Stimulated activated CD4-positive, alpha-beta T cell treated with anti-CD3 and anti-CD28 coated beads, Interleukin-1b, Interleukin-23, amount 100 ng/mL, for 48 hours (primary cell): ENCODE results near the gene EFS.

Experiments used
- DNase-seq: peaks from one replicate; pipeline ENCODE4 v3.0.0-alpha.2; 2020

The EFS gene

DNA sequence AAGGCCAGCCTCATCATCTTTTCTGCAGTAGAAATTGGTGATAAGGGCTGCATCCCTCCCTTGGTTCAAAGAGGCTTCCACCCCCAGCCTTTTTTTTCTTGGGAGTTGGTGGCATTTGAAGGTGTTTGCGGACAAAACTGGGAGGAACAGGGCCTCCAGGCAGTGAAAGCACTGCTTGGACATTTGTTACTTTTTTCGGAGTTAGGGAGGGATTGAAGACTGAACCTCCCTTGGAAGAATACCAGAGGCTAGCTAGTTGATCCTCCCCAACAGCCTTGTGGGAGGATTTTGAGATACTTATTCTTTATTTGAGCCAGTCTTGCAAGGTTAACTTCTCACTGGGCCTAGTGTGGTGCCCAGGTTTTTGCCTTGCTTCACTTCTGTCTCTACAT, 40.5 kb downstream of the EFS start:
- no peak for DNase-seq

DNA sequence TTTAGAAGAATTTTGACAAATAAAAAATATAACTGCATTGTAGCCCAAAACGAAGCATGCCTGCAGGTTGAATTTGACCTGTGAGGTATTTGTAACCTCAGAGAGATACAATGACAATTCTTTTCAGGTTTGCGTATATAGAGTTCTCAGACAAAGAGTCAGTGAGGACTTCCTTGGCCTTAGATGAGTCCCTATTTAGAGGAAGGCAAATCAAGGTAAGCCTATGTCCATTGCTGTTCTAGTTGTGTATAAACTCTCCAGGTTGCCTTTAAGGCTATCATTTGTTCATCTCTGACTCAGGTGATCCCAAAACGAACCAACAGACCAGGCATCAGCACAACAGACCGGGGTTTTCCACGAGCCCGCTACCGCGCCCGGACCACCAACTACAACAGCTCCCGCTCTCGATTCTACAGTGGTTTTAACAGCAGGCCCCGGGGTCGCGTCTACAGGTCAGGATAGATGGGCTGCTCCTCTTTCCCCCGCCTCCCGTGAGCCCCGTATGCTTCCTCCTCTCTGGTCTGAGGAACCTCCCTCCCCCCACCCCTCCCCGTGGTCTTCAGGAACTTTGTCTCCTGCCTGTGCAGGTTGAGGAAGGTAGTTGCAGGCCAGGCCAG, 41.0 kb downstream of the EFS start:
- no peak for DNase-seq

DNA sequence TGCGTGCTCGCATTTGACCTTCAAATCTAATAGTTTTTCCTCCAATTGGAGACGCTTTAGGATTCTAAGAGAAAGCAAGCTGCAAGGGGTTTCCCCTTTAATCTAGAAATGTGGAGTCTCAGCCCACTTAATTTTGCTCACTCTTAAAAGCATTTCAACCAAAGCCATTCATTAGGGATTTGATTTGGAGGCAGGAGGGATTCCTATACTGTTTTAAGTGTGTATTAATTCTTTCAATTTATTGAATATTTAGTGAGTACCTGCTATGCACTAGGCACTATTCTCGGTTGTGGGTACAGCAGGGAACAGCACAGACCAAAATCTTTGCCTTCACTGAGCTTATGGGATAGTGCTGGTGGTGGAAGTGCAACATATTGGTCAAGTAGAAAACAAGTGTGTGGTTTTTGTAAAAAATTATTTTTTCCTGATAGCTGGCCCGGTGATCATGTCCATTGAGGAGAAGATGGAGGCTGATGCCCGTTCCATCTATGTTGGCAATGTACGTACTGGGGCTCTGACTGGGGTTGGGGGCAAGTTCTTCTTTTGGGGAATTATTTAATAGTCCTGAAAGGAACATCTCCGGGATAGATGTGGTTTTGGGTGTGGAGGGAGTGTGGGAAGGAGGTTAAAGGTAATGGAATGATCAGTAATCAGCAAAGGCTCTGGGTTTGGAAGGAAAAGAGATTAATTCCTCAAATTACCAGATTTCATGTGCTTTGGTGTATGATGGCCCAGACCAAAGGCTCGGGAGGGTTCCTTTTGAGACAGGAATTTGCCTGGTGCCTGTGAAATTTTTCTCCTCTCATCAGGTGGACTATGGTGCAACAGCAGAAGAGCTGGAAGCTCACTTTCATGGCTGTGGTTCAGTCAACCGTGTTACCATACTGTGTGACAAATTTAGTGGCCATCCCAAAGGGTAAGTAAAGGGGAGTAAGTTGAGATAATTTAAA, 42.1 kb downstream of the EFS start:
- DNase-seq, result no peak

DNA sequence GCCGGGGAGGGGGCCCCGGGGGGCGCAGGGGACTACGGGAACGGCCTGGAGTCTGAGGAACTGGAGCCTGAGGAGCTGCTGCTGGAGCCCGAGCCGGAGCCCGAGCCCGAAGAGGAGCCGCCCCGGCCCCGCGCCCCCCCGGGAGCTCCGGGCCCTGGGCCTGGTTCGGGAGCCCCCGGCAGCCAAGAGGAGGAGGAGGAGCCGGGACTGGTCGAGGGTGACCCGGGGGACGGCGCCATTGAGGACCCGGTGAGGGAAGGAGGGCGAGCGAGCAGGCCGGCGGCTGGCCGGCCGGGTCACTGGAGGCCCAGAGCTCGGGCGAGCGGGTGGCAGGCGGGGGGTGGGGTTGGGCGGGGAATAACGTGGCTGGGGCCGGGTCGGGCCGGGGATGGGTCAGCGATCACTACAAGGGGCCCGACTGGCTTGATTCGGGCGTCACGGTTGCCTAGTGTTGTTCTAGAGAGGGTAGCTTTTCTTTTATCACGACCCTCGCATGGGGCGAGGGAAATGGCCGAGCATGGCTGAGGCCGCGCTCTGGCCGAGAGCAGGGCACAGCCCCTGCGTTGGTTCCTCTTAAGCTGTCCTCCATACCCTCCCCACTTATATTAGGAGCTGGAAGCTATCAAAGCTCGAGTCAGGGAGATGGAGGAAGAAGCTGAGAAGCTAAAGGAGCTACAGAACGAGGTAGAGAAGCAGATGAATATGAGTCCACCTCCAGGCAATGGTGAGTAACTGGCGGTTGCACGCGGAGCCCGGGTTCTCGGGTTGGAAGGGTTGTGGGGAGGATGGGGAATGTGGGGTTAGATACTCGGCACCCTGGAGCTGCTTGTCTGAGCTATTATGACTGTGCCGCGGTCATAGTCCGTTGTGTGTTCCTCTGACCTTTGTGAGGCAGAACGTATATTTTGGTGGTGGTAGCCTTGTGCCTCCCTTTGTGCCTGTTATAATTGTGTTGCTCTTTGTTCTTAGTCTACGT, 43.1 kb downstream of the EFS start:
- DNase-seq, result peak; percentile 79

DNA sequence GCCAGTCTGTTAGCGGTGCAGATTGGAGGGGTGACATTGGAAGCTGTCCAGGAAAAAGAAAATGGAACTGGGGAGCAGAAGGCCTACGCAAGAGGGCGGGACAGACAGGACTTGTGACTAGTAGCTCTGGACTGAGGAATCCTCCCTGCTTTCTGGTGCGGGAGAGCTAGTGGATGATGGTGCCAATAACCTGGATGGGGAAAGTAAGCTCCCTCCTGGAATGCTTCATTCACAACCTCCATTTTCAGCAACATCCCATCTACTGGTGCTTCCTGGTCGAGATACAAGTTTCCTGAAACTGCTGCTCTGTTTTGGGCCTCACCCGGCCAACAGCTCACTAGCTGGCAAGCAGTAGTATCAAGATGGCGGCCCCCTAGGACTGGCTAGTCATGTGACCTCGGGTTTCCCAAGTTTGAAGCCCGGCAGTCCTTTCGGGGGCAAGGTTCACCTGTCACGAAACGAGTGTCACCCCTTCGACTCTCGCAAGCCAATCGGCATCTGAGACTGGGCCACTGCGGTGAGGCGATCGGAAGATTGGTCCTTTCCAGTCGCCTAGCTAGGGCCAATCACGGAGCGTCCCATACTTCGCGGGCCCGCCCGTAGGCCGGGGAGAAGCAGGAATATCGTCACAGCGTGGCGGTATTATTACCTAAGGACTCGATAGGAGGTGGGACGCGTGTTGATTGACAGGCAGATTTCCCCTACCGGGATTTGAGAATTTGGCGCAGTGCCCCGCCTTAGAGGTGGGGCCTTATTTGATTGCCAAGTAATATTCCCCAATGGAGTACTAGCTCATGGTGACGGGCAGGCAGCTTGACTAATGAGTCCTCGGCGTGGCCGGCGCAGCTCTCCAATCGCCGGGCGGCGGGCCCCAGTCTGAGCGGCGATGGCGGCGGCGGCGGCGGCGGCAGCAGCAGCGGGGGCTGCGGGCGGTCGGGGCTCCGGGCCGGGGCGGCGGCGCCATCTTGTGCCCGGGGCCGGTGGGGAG, 44.1 kb downstream of the EFS start, which contains the start of gene PABPN1:
TSS of gene PABPN1 (plus strand) at position 874 of the 988 bp plus-strand sequence. CDS start at position 887, 13 bp downstream.
- DNase-seq, result peak; percentile 99

DNA sequence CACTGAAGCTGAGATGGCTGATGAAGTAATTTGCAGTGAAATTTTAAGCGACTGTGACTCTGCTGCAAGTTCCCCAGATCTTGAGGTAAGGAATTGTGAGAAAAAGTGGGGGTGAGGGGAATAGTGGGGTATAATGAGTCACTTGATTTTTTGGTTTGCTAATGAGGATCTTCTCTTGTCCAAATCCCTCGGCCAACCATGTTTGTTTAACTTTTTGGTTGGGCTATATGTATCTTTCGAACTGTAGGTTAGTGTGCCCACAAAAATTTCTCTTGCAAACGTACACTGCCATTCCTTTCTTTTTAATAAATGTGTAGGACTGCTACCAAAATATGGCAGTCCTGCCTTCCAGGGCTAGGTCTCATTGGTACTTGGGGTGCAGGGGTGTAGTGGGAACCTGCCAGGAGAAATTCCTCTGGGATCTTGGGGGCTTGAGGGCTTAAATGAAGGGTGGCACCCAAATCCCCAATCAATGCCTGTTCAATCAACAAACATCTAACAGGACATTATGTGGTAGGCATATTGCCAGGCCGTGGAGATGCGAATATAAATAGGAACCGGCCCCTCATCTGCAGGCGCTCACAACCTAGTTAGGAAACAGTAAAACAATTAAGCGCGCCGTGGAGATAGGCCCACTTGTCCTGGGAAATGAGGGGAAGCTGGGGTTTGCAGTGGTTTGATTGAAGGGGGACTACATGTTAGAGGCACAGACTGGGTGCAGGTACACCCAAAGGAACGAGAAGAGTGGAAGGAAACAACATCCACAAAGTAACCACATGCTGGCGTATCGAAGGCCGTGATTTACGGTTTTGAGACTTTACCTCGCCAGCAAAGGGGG, 45.0 kb downstream of the EFS start:
- DNase-seq, result no peak

DNA sequence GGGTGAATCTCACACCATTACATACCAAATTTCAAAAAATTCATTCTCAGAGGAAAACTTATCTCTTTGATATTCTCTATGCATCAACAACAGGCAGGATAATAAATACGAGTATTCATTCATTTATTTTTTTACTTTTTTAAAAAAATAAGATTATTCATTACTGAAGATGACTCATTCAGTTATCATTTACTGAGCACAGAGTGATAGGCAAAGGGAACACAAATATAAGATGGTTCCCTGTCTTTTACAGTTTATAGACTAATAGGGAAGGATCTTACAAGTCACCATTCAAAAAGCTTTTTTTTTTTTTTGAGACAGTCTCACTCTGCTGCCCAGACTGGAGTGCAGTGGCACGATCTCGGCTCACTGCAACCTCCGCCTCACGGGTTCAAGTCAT, 48.7 kb downstream of the EFS start:
- no peak for DNase-seq

DNA sequence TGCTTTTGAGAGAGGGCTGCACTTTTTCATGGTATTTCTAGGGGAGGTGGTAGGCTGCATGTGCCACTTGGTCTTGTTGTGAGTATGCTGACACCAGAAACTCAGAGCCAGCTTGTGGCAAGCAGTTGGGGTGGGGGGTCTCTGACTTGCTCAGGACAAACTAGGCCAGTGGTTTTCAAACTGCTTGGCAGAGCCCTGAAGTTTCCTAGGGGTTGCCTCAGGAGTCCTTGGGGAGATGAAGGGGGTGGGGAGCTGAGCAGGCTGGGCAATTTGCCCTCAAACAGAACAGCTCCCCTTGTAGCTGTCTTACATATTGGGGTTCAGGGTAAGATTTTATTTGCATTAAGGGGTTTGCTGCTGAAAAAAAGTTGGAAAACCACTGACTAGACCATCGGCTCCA, 54.4 kb downstream of the EFS start:
- no peak for DNase-seq

DNA sequence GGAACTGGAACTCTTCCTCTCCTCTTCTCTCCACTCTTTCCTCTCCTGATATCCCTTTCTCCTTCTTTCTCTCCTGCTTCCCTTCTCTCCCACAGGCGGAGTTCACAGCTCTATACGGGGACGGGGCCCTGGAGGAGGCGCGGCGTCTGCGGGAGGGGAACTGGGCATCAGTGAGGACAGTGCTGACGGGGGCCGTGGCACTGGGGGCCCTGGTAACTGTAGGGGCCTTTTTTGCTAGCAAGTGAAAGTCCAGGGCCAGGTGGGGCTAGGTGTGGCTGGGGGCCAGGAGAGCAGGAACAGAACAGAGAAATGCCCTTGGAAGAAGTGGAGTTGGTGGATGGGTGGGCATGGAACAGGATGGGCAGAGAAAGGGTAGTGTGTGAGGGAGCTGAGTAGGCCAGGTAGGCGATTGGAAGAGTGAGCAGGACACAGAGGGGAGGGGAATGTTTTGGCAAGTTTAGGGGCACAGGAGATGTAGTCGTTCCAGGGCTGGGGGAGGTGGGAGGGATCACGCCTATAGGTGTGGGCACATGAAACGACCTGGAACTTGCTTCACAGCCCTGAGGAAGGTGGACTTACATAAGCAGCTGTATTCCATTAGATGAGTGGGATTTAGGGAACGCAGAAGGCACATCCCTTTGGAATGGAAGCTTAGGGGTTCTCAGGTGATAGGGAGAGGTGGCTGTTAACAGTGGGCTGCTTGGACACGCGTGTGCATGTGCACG, 56.1 kb downstream of the EFS start:
- no peak for DNase-seq

DNA sequence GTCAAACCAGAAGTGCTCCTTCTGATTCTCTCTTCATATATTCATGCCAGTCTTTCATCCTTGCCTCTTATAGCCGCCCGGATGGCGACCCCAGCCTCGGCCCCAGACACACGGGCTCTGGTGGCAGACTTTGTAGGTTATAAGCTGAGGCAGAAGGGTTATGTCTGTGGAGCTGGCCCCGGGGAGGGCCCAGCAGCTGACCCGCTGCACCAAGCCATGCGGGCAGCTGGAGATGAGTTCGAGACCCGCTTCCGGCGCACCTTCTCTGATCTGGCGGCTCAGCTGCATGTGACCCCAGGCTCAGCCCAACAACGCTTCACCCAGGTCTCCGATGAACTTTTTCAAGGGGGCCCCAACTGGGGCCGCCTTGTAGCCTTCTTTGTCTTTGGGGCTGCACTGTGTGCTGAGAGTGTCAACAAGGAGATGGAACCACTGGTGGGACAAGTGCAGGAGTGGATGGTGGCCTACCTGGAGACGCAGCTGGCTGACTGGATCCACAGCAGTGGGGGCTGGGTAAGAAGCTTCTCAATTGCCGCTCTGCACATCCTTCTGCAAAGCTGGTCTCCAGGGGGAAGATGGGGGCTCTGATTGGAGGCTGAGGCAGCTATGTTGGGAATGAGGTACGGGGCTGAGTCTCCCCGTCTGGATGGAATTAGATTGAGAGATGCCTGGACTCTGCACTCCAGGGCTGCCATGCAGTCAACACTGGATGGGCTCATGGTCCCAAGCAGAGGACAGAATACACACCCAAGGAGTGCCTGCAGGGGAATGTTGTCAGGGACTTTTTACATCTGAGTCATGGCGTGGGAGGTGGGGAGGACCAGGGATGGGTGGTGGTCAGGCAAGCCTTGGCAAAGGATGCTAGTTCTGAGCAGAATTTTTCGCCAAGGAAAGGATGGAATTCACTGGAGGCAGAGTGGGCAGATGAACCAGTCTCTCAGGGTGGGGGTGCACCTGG, 57.0 kb downstream of the EFS start:
- DNase-seq, result no peak

DNA sequence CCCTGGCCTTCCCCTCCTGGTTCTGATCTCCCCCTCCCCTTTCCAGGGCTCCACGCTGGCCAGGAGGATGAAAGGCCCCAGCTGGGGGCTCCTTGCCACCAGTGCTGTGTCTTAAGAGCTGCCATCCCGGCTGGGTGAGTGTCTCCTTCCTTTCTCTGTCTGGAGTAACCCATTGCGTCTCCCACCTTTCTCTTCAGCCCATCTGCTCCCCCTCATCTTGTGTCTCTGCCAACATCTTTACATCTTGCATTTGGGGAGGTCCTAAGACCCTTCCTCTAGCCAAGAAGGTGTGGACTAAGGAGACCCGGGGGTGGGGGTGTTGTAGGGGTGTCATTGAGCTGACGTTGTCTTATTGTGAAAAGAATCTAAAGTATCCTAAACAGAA, 57.8 kb downstream of the EFS start:
- no peak for DNase-seq

DNA sequence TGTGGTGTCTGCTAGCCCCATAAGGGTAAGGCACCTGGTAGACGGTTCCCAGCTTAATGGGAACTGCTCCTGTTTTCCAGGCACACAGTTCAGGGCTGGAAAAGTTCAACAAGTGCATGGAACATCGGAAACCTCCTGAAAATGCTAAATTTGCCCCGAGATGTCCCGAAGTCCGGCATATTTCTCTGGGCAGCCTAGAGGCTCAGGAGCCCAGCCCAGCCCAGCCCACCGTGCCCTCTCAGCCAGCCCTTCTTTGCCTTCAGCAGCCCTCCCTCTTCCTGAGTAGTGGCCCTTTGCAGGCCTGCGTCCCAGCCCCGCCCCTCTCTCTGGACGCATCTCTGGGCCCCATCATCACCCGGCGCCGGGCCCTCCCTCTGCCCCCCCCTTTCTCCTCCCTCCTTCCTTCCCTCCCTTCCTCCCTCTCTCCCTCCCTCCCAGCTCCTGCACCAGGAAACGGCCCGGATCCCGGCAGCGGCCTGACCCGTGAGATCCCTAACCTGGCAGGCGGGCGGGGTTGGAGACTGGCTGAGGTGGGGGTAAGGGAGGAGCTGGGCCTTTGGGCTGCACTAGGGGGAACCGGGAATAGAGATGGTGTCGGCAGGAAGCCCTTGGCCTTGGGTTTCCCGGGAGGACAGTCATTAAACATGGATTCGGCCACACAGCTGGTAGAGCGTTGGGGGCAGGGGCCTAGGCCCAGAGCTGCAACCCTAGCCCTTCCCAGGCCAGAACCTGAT, 58.4 kb downstream of the EFS start, which contains the start of gene BCL2L2:
TSS of gene BCL2L2 (plus strand) at position 422 of the 734 bp plus-strand sequence. CDS start 935 bp downstream, outside the sequence.
- peak; percentile 10 for DNase-seq
